KMS-11 (cell line): ENCODE measurements around the gene PCMT1.

Source experiments
- H2AFZ ChIP-seq: fragments of 200-600 bp; sonication (generic); 2 replicates; pipeline ENCODE4 v1.6.1; 2016; ENCODE audit warnings: antibody characterized with exemption, mixed run types, low read depth
- H3K27ac ChIP-seq: fragments of 200-600 bp; sonication (generic); 2 replicates; pipeline ENCODE4 v1.6.1; 2016; ENCODE audit warnings: mild to moderate bottlenecking, mixed run types
- H3K27me3 ChIP-seq: fragments of 200-600 bp; sonication (generic); 2 replicates; pipeline ENCODE4 v1.6.1; 2017; ENCODE audit warnings: mild to moderate bottlenecking, low read depth, mixed run types, moderate library complexity; ENCODE audit not compliant: insufficient read depth
- H3K36me3 ChIP-seq: fragments of 200-600 bp; sonication (generic); 2 replicates; pipeline ENCODE4 v1.6.1; 2017; ENCODE audit warnings: mild to moderate bottlenecking, mixed run types; ENCODE audit not compliant: insufficient read depth
- H3K4me1 ChIP-seq: fragments of 200-600 bp; sonication (generic); 2 replicates; pipeline ENCODE4 v1.6.1; 2016; ENCODE audit warnings: mild to moderate bottlenecking, low read depth, mixed run types; ENCODE audit not compliant: poor library complexity, severe bottlenecking
- H3K4me2 ChIP-seq: fragments of 200-600 bp; sonication (generic); 2 replicates; pipeline ENCODE4 v1.7.0; 2016; ENCODE audit warnings: mild to moderate bottlenecking, mixed run types
- H3K4me3 ChIP-seq: fragments of 200-600 bp; sonication (generic); IDR thresholded peaks from 2 replicates; pipeline ENCODE4 v1.6.1; 2017; ENCODE audit warnings: low read depth, low read length, mixed read lengths; ENCODE audit not compliant: insufficient read depth
- H3K79me2 ChIP-seq: fragments of 200-600 bp; sonication (generic); 2 replicates; pipeline ENCODE4 v1.6.1; 2016; ENCODE audit warnings: low read depth, mixed run types; ENCODE audit not compliant: insufficient read depth
- H3K9ac ChIP-seq: fragments of 200-600 bp; sonication (generic); 2 replicates; pipeline ENCODE4 v1.6.1; 2016; ENCODE audit warnings: mild to moderate bottlenecking, mixed run types
- H4K20me1 ChIP-seq: fragments of 200-600 bp; sonication (generic); 2 replicates; pipeline ENCODE4 v1.6.1; 2016; ENCODE audit warnings: mild to moderate bottlenecking, mixed run types; ENCODE audit not compliant: insufficient read depth
- CTCF ChIP-seq: fragments of 200-600 bp; sonication (generic); conservative IDR thresholded peaks from 2 replicates; pipeline ENCODE4 v1.6.1; 2017; ENCODE audit warnings: low read depth, mild to moderate bottlenecking, antibody characterized with exemption, low read length, moderate library complexity, mixed read lengths

PCMT1 gene

DNA sequence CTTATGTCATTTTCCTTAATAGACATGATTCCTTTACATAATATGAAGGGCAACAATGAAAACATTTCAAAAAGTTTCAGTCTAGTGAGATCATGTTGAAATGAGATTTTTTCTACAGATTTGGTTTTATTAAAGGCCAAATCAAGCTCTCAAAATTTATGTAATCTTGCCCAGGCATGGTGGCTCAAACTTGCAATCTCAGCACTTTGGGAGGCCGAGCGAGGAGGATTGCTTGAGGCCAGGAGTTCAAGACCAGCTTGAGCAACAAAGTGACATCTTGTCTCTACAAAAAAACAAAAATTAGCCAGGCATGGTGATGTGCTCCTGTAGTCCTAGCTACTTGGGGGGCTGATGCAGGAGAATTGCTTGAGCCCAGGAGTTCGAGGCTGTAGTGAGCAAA lies 63.8 kb downstream of the PCMT1 start:
- H3K27me3 ChIP-seq, result no peaks in the 10 kb centered on the region
- H3K27ac ChIP-seq, result no peak overlapping the region
- no peaks in the 10 kb centered on the region for H3K4me1 ChIP-seq
- no peaks in the 10 kb centered on the region for H3K79me2 ChIP-seq
- no peaks in the 10 kb centered on the region for H3K36me3 ChIP-seq
- no peak overlapping the region for H3K4me2 ChIP-seq
- H4K20me1 ChIP-seq, result no peaks in the 10 kb centered on the region; the same call in 1 of the 2 replicates
- H3K4me3 ChIP-seq, result no peak overlapping the region
- H2AFZ ChIP-seq, result no peak overlapping the region
- TF ChIP-seq CTCF, result no peak
- H3K9ac ChIP-seq, result no peak overlapping the region

DNA sequence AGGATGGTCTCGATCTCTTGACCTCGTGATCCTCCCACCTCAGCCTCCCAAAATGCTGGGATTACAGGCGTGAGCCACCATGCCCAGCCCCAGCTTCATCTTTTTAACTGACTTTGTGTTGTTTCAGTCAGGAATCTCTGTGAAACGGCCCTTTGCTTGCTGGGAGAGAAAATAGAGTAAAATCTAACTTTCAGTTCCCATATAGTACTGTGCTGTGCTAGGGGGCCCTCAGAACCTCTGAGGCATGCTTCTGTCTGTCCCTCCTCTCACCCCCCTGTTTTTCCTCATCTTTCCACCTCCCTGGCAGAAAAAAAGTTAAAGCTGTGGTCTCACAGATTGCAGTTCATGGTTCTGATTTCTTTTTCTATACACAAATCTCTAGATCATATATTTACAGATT lies 66.2 kb downstream of the PCMT1 start:
- Histone ChIP-seq H3K4me2 (no peak overlapping the region), H3K4me1 (peaks cover 2% of the 10 kb centered on the region), H2AFZ (no peak overlapping the region), H3K36me3 (no peaks in the 10 kb centered on the region), H3K27me3 (no peaks in the 10 kb centered on the region), H3K4me3 (no peak overlapping the region), H3K9ac (no peak overlapping the region), H3K79me2 (no peaks in the 10 kb centered on the region), H3K27ac (no peak overlapping the region), H4K20me1 (no peaks in the 10 kb centered on the region; the same call in 1 of the 2 replicates)
- no peak for TF ChIP-seq CTCF

DNA sequence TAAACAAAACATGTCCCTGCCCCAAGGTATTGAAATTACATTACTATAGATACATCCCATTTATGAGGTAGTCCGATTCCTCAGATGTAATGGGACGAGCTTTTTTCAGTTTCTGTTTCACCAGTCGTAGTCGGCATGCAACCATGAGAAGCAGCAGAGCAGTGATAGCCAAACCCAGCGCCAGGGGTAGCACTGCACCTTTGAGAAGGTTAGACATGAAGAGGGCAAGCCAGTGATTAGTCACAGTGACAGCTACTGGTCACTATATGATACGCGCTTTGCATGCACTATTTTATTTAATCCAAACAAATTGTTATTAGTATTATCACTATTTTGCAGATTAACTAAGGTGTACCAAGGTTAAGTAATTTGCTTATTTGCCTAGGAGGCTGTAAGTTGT lies 71.0 kb downstream of the PCMT1 start:
- H3K4me3 ChIP-seq, result no peak overlapping the region

DNA sequence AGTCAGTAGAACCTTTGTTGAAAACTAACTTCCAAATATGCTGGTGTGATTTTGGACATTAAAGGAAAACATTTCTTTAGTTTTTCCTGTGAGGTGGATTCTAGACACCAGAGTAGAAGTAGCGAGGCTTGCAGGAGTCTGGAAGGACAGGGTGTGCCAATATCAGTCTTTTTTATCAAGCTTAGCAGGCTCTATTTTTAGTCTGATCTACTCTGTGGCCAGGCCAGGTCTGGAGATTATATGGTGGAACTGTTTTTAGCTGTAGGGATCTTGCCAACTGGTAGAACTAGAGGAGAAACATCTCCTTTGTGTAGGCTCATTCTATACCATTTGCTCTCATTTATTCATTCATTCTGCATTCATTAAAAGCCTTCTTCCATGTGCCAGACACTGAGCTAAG lies 72.0 kb downstream of the PCMT1 start:
- Histone ChIP-seq H3K27ac (no peak overlapping the region), H3K27me3 (no peaks in the 10 kb centered on the region), H3K36me3 (no peaks in the 10 kb centered on the region), H4K20me1 (no peaks in the 10 kb centered on the region; the same call in 1 of the 2 replicates), H3K4me3 (no peak overlapping the region), H3K4me2 (no peak overlapping the region), H3K4me1 (peaks cover 6% of the 10 kb centered on the region), H3K9ac (no peak overlapping the region), H2AFZ (no peak overlapping the region), H3K79me2 (no peaks in the 10 kb centered on the region)
- no peak for TF ChIP-seq CTCF

More for the DNA sequence above, 71.0 kb downstream of the PCMT1 start:
- no peak overlapping the region for H2AFZ ChIP-seq
- H3K4me1 ChIP-seq, result peaks cover 6% of the 10 kb centered on the region
- no peaks in the 10 kb centered on the region; the same call in 1 of the 2 replicates for H4K20me1 ChIP-seq
- H3K27me3 ChIP-seq, result no peaks in the 10 kb centered on the region
- no peak overlapping the region for H3K9ac ChIP-seq
- H3K79me2 ChIP-seq, result no peaks in the 10 kb centered on the region
- peak; percentile 30; the same call in 1 of the 2 replicates for TF ChIP-seq CTCF
- no peaks in the 10 kb centered on the region for H3K36me3 ChIP-seq
- no peak overlapping the region for H3K27ac ChIP-seq
- peak overlapping the region; percentile 11 for H3K4me2 ChIP-seq
